HG03432 (cell line): Measurements from ENCODE around the gene SERPINA3.

Source experiments
- ATAC-seq: cut with Tn5 transposase; IDR thresholded peaks from one replicate; pipeline ENCODE4 v1.9.1; 2021; ENCODE audit warnings: mild to moderate bottlenecking, moderate library complexity; ENCODE audit not compliant: unreplicated experiment

SERPINA3 gene

DNA sequence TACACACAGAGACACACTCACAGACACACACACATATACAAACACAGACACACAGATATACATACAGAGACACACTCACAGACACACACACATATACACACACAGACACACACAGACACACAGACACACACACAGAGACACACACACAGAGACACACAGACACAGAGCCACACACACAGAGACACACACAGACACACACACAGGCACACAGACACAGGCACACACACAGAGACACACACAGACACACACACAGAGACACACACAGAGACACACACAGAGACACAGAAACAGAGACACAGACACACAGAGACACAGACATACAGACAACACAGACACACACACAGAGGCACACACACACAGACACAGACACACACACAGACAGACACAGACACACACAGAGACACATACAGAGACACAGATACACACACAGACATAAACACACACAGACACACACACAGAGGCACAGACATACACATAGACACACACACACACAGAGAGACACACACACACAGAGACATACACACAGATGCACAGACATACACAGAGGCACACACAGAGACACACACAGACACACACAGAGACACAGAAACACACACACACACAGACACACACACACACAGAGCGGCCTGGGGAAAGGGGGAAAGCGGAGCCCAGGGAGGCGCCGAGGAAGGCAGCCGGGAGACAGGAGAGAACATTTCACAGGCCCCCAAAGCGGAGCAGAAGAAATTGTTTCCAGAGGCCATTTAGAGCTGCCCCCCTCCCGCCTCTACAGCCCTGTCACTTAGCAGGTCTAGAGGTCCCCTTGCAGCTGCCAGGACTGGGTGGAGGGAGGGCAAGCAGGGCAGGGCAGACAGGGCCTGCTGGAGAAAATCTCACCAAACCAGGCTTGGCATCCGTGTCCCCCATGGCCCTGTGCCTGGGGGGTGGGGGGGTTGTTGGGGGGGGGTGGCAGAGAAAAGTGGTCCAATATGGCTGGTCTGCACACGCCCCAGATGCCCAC lies 38.9 kb downstream of the SERPINA3 start:
- ATAC-seq: no peak

DNA sequence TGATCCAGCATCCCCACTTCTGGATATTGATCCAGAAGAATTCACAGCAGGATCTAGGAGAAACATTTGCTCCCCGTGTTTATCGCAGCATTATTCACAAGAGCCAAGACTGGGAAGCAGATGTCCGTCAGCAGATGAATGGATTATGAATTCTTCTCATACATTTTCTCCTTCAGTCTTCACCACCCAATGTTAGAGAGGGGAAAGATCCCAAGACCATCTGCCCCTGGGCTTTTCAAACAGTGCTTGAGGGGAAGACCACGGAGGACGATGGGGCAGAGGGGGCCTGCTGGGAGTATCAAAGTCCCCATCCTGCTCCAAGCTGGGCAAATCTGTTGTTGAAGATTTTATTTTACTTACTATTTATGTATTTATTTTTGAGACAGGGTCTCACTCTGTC lies 41.1 kb downstream of the SERPINA3 start:
- no peak for ATAC-seq

DNA sequence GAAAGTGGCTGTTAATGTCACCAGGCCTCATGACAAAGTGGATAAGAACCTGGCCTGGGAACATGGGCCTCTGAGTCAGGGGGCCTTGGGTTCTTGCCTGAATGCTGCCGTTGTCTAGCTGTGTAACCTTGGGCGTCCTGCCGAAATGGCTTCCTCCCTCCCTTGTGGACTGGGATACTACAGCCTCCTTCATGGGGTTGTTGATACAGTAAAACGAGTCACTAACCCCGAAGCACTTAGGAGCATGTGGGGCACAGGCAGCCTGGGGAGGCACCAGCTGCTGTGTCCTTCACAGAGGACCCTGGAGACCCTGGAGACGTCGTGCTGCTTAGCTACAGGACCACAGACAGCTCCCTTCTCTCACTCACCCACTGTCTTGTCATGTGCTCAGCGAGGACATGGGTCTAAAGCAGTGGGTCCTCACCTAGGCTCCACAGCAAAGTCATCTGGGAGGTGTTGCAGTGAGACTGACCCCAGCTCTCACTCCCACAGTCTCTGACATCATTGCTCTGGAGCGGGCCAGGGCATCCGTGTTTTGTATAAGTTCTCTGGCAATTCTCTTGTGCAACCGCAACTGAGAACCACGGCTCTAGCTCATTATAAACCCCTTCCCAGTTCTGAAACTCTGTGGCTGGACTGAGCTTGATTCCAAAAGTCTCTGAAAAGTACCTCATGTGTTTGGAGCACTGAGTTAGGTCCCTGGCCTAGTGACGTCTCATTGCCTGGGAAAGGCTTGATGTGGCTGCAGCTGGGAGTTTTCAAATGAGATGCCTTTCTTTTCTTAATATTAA lies 42.1 kb downstream of the SERPINA3 start:
- ATAC-seq: no peak

DNA sequence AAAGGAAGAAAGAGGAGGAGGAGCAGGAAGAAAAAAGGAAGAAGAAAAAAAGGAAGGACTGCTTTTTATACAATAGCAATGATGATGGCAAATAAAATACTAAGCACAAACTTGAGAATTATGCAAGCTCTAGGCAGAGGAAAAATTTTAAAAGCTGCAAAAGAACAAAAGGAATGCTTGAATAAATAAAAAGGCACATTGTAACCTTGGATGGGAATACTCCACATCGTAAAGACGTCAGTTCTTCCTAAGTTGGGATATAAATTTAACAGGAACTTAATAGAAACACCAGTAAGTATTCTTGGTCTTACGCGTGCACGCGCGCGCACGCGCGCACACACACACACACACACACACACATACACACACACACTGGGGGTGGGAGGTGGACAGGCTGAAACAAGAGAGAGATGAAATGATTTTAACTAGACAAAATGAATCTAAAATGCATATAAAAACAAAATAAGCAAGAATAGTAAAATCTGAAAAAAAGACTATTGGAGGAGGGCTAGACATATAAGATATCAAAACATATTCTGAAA lies 43.0 kb downstream of the SERPINA3 start:
- ATAC-seq: no peak

DNA sequence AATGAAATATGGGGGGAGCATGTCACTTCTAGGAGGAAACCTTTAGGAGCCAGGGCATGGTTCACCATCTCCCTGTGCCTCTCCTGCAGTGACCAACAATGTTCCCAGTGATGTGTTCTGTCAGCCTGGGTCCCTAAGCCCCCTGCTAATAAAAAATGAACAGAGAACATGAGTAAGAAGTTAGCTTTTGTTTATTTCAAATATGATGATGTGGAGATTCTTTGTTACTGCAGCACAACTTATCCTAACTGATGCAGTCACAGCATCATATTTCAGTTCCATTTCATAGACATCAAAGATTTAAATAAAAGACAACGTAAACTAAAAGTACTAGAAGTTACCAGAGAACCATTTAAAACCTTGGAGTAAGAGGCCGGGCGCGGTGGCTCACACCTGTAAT lies 43.9 kb downstream of the SERPINA3 start:
- ATAC-seq: no peak

DNA sequence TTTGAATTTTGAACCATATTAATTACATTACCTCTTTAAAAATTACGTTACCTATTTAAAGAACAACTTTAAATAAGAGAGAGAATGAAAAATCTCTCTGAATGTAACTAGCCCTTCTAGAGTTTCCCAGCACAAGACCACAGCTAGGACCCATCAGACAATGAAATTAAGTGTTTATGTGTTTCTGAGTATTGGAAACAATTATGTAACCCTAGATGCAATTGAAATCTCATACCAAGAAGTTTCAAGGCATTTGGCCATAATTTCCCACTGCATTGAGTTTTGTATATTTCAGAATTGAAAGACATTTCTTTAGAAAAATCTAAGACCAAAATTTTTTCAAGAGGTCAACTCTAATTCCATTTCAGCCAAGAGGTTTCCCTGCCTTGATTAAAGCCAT lies 47.1 kb downstream of the SERPINA3 start:
- ATAC-seq: no peak

DNA sequence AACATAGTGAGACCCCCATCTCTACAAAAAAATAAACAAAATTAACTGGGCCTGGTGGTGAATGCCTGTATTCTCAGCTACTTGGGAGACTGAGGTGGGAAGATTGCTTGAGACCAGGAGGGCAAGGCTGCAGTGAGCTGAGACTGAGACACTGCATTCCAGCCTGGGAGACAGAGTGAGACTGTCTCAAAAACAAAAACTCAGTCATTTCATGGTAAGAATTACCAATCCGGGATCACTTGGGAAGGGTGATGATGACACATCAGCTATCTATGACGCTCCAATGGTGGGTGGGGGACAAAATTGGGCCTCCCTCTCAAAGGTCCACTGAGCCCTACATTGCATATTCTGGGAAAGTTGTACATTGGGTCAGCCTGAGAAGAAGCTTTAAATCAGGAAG lies 47.7 kb downstream of the SERPINA3 start:
- ATAC-seq: no peak

DNA sequence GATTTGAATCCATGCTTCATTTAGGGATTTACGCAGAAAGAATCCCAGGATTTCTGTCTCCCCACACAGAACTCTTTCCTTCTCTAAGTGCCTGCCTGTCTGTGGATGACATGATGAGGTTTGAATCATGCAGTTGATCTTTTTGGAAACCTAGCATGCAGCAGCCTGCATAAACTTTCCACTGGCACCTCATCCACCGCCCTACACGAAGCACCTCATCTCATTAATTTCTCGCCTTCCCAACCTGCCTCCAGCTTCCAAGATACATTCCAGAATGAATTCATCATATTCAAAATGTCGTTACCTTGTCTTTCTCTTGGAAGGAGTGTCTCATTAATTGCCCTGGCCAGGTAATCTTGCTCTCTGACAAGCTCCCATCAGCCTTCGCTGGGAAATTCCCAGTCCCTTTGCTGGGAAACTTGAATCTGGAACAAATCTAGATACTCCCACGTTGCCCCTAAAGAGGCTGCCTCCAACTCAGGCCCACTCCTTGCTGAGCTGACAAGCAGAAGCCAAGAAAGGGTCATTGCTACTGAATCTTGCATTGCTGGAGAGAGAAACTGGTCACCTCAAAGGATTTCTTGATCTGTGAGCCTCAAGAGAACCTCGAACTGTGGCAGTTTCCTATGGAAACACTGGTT lies 48.2 kb downstream of the SERPINA3 start:
- no peak for ATAC-seq

DNA sequence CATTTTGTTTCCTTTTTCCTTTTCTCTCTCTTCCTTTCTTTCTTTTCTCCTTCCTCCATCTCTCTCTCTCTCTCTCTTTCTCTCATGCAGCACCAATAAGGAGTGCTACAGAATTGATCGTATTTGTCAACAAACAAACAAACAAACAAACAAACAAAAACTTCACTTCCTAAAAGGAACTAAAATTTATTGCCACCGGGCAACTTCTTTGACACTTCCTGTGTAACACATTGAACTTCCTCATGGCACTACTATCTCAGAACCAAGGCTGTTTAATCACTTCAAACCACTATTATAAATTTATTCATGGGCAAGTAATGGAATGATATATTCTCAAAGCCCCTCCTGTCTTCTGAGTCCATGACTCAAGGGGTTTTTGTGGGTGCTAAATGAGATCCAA lies 51.3 kb downstream of the SERPINA3 start:
- no peak for ATAC-seq

DNA sequence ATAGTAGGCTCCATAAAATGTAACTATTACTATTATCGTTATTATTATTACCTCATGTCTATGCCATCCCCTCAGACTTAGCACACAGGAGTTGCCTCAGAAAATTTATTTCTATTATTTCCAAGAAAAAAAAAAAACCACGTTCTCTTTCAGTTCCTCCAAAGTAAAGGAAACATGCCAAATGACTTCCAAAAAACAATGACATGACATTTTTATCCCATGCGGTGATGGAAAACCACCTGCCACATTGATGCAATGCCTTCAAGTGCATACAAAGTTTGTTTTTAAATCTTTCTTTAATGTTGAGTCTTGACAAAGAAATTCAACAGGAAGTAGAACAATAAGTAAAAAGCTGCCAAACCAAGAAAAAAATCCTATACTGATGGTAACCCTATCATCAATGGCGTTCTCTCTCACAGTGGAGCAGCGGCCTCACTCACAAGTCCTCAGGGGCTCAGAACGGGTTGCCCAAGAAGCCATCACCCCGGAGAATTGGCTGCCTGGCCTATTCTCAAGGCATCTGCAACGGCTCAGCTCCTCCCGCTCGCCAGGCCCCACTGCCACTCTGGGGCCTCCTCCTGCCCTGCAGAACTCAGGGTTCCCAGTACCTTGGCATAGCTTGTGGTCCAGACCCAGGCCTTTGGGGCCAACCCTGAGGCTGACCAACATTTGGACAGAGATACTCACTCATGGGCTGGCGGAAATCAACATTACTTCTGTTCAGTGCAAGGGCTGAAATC lies 51.9 kb downstream of the SERPINA3 start:
- ATAC-seq: no peak

DNA sequence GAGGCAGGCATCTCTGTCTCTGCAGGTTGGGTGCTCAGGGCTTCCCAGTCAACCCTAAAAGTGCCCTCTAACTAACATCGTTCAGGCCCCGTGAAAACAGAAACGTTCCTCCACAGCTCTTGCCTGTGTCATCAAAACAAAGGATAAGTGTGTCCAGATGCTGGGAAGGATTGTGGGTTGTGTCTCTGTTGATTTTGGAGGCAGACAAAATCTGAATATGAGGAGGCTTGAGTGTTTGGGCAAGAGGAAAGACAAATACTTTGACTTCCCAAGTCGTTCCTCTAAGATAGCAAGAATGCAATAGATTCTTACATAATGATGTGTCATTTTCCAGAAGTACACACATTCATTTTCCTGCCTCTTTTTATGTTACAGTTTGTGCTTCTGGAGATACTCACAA lies 52.9 kb downstream of the SERPINA3 start:
- ATAC-seq: no peak

DNA sequence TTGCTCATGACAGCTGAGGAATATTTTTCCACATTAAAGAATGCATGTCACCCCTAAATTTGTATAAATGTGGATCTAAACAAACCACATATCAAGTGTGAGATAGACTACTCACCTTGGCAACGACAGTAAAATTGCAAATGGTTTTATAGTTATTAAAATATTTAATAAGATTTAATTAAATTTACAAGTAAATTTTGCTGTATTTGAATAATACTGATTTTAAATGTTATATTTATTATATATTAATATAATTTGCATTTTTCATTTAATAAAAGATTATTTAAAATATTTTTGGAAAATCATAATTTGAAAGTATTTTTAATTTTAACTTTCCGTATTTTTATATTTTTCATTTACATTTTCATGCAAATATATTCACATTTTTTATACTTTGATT lies 53.4 kb downstream of the SERPINA3 start:
- no peak for ATAC-seq

DNA sequence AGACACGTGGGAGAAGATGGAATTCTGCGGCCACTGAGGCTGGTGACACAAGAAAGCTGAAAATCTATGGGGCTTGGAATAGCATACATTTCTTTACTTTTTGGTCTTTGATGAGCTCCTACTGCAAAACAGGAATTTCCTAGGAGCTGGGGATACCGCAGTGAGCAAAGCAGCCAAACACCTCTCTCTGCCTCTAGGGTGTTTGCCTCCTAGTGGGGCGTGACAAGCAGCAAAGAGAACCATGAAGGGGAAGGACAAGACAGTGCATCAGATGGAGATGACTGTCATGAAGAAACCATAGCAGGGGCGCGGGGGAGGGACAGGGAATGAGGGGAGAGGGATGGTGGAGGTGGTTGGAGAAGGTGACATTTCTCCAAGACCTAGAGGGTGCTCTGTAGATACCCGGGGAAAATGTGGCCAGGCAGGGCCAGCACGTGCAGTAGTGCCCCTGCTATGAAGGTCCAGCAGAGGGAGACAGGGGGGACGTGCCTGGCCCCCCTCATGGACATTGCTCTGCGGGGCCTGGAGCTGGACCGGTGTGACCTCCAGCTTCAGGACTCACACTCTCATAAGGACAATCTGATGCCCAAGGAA lies 58.6 kb downstream of the SERPINA3 start:
- no peak for ATAC-seq

DNA sequence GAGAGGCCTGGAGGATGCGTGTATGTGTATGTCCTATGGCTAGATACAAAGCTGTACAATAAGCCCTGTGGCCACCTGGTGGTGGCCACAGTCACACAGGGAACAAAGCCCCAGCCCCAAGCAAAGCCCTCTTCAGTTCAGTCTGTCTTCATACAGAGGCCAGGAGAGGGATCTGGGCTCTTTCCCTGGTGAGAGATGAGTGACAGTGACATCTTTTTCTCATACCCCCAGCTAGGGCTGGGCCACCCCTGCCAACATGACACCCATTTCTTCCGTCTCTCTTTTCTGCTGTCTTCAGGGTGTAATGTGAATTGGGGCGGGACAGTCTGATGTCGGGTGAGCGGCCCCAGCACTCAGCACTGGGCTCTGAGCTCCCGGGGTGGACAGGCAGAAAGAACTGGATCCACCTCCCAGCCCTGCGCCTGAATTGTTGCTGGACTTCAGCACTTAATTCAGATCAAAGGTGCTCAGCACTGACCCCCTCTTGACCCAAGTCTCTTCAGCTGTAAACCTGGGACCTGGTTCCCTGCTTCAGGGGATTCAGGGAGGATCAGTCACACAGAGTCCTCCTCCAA lies 59.8 kb downstream of the SERPINA3 start:
- no peak for ATAC-seq

DNA sequence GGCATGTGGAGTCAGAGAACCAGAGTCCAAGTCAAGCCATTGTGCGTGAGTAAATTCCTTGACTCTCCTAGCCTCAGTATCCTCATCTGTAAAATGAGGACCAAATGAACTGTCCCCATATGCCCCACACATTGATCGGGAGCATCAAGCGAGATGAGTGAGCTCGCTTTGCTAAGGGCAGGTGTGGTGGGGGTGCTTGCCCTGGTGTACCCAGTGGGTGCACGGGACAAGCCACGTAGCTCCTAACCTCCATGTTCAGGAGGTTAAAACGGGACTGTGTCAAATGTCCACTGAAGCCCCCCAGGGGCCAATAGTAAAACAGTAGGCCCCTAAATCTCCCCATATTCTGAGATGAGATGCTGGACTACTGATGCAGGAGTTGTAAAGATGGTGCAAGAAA lies 60.9 kb downstream of the SERPINA3 start:
- ATAC-seq: no peak
